ENCODE data around the gene SLC22A23.

Gene SLC22A23

DNA sequence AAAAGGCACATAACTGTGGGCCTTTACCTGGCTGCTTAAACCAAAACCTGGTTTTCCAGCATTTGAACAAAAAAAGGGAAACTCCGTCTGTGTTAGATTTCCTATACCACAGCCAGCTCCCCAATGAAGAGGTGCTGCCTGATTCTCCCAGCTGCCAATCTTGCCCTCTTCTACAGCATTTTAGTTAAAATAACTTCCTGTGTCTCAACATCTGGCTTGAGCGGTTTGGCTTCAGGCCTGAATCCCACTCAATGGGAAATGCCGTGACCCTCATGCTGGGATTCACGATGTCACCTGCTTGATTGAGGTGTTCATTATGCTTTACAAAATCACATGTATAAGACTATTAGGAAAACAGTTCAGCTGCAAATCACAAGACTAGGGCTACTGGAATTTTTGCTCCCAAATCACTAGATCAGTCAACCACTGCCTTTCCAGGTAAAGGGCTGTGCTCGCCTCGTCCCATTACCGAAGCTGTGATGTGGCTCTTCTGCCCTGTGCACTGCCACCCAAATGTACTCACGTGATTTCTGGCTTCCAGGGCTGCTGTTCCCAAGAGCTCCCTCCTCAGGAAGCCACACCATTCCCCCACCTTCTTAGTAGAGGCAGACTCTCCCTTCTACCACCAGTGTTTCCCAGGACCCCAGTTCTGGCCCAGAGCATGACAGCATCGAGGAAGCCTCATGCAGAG, 103.5 kb downstream of the SLC22A23 start:
- no peak overlapping the region for H3K4me3 ChIP-seq (ENCODE audit: low read depth, low read length)
- TF ChIP-seq, protein P1, sequence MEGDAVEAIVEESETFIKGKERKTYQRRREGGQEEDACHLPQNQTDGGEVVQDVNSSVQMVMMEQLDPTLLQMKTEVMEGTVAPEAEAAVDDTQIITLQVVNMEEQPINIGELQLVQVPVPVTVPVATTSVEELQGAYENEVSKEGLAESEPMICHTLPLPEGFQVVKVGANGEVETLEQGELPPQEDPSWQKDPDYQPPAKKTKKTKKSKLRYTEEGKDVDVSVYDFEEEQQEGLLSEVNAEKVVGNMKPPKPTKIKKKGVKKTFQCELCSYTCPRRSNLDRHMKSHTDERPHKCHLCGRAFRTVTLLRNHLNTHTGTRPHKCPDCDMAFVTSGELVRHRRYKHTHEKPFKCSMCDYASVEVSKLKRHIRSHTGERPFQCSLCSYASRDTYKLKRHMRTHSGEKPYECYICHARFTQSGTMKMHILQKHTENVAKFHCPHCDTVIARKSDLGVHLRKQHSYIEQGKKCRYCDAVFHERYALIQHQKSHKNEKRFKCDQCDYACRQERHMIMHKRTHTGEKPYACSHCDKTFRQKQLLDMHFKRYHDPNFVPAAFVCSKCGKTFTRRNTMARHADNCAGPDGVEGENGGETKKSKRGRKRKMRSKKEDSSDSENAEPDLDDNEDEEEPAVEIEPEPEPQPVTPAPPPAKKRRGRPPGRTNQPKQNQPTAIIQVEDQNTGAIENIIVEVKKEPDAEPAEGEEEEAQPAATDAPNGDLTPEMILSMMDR (IDR thresholded peaks at IDR 0.05; ENCODE audit: low read depth, low read length) = no peak

DNA sequence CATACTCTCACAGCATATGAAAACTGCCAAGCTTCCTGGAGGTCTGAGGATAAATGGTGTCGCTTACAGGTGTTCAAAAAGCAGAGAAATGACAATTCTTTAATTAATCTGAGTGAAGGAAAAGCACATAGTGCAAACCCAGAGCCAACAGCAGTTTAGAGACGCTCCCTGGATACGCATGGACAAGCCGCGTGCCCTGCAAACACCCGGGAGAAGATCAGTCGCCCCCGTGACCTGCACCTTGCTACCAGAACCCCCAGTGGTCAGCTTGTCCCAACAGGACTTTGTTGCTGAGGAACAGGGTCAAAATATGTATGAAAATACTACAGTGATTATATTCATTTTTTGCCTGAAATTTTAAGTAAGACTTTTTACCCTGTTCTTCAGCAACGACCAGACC, 104.2 kb downstream of the SLC22A23 start:
- H3K4me3 ChIP-seq (ENCODE audit: low read depth, low read length) = no peak overlapping the region
- TF ChIP-seq, protein P1 (IDR thresholded peaks at IDR 0.05; ENCODE audit: low read depth, low read length) = no peak

DNA sequence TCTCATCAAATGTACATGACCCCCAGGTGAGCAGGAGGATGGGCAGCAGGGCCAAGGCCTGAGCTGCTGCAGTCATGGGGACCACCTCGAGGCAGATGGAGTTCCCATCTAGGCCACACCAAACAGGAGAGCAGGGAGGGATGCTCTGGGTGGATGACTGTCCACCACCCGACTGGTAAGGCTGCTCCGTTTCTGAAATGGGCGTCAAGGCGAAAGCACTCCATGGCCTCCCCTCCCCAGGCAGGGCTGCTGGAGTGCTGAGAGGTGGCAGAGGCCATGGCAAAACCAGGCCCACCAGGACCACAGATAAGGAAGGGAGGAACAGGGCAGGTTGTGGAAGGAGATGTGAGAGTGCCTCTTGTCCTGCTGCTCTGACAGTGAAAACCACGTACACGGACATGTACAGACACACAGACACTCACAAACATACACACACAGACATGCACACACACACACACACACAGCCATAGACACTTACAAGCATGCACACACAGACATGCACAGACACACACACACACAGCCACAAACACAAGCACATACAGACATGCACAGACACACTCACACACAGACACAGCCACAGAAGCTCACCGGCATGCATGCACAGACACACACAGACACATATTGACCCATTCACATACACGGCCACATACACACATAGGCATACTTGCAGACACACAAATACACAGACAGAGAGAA, 104.9 kb downstream of the SLC22A23 start:
- TF ChIP-seq, protein P1 (IDR thresholded peaks at IDR 0.05; ENCODE audit: low read depth, low read length) = no peak
- H3K4me3 ChIP-seq (ENCODE audit: low read depth, low read length) = no peak overlapping the region

DNA sequence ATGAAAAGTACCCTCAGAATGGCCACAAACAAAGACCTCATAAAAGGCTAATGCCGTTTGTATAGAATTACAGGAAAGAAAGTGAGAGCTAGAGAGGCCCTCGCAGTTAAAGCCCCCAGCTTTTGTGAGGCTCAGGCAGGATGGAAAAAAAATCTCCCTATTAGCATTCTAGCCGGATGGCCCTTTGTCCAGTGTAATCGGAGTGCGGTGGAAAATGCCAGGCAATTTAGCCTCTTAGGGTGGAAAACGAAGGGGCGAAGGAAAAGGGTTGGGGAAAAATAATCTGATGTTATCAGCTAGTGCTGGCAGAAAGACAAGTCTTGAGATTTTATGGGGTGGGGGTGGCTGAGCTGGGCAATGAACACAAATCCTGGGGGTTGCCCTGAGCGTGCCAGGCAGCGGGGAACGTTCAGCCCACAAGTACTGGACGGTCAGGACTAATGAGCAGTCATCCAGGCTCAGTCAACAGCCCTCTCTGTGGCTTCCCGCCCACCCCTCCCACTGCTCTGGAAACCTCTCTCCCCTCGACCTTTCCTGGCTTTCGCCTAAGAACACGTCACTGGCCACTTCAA, 105.7 kb downstream of the SLC22A23 start:
- H3K4me3 ChIP-seq (ENCODE audit: low read depth, low read length) = no peak overlapping the region
- TF ChIP-seq, protein P1 (IDR thresholded peaks at IDR 0.05; ENCODE audit: low read depth, low read length) = no peak

DNA sequence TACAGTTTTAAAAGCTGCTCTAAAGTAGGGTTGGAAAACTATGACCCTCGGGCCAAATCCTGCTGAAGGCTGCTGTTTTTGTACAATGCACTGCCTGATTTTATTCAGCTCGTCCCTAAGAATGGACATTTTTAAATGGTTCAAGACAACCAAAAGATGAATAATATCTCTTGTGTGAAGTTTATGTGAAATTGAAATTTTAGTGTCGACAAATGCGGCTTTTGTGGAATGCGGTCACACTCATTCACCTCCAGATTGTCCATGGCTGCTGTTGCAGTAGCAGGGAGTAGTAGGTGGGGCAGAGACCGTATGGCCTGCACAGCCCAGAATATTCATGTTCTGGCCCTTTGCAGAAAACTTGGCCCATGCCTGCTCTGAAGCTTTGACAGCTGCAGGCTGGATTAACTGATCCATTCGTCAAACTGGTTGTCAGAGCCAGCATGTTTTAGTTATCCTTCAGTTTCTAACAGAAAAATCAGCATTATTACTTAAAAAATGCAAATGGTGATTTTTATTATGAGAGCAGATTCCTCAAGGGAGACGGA, 106.5 kb downstream of the SLC22A23 start:
- no peak overlapping the region for H3K4me3 ChIP-seq (ENCODE audit: low read depth, low read length)
- TF ChIP-seq, protein P1 (IDR thresholded peaks at IDR 0.05; ENCODE audit: low read depth, low read length) = no peak

DNA sequence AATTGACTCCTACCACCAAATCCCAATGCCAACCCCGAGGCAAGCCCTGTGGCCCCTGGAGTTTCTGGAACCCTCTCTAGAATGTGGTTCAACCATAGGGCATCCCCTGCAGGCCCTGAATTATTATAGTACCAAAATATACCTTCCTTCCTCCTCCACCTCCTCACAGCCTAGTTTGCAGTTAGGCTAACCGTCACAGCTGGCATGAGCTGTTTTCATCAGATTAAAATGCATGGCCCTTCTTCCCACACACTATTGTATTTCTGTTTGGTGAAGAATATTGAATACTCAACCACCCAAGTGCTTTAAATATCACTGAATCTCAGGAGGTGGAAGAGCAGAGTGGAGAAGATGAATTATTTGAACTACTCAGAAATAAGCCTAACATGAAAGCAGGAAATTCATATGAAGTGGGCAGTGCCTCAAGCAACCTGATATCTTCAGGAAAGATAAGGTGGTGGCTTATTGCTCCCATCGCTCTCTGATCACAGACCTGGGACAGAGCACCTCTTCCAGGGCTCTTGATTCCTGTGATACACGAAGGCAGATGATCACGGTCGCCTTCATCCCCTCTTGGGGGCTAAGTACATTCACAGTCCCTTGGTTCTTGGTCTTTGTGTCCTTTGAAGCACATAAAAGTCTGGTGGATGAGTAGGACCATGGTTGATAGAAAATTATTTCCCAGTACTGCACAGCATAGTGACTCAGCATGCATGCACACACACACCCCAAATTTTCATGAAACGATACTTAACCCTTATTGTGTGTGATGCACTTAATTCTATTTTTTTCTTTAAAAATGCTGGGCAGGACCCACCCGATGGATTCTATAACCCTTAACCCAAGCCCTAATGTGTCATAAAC, 107.2 kb downstream of the SLC22A23 start:
- TF ChIP-seq, protein P1 (IDR thresholded peaks at IDR 0.05; ENCODE audit: low read depth, low read length) = no peak
- no peak overlapping the region for H3K4me3 ChIP-seq (ENCODE audit: low read depth, low read length)

Data from WI38 (cell line).